GM21737 (cell line): ENCODE results near the gene KRT4.

Source experiments
- ATAC-seq: cut with Tn5 transposase; IDR thresholded peaks from one replicate; pipeline ENCODE4 v1.9.1; 2021; ENCODE audit warnings: mild to moderate bottlenecking, moderate library complexity; ENCODE audit not compliant: unreplicated experiment

KRT4 gene

DNA sequence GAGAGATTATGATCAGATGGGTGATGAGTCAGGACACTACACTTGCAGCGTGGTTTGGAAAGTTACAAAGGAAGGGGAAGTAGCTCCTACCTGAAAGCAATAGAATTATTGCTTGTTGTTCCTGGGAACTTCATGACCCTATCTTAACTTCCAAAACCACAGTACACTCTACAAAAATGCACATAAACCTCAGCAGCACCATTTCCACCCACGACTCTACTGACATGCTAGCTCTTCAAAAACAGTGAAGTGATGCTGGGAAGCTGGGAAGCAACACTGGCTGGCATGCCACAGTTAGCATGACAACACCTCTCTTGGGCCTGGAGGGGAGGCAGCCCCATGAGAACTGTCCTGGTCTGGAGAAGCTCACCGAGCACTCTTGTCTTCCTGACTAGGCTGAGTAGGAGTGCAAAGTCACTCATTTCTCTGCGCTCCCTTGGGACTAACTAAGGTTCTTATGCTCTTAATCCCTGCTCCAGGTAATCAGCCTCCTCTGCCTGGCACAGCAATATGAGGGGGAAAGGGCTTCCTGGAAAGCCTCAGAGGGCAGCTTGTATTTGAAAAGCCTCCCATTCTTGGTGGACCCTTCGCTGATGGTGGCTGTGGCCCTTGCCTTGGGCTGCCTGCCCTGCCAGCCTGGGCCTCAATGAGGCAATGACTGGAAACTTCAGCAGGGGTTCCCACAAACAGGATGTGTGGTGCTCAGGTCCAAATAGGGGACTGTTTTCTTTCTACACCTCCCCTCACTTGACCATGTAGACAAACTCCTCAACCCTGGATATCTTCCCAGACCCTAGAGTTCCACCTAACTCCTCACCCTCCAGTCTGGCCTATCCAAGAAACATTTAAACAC is 19.2 kb downstream of the KRT4 start:
- ATAC-seq, result no peak

- ATAC-seq, result no peak
Measured at GRCh38 chr12:52792185-52793029, 21.5 kb downstream of the KRT4 start.

DNA sequence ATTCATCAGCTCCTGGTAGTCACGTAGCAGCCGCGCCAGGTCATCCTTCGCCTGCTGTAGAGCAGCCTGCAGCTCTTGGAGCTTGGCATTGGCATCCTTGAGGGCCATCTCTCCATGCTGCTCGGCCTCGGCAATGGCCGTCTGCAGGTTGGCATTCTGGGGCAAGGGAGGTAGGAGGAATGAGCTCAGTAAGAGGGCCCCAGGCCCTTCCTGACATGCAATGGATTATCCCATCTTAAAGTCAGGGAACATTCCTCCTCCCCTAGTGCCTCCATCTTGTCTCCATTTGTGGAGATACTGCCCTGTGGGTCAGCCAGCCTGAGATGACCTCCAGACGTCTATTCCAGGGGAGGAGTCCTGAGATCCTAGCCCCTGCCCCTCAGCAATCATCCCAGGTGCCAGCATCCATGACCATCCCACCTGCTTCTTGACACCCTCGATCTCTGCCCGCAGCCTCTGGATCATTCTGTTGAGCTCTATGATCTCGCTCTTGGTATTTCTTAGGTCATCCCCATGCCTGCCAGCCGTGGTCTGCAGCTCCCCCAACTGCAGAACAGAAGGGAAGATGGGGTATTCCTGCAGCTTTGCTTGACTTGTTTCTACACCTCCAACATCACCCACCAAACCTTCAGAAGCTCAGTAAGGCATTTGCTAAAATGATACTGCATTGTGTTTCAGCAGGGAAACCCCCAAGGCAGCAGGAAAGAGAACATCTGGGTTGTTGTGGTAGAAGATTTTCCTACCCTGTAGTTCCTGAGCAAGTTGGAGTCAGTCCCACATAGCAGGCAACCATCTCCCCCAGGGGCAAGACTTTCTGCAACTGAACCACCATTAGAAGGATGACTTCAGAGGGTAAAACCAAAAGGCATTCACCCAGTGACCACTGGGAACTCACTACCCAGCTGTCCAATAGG is 22.4 kb downstream of the KRT4 start:
- ATAC-seq, result no peak

DNA sequence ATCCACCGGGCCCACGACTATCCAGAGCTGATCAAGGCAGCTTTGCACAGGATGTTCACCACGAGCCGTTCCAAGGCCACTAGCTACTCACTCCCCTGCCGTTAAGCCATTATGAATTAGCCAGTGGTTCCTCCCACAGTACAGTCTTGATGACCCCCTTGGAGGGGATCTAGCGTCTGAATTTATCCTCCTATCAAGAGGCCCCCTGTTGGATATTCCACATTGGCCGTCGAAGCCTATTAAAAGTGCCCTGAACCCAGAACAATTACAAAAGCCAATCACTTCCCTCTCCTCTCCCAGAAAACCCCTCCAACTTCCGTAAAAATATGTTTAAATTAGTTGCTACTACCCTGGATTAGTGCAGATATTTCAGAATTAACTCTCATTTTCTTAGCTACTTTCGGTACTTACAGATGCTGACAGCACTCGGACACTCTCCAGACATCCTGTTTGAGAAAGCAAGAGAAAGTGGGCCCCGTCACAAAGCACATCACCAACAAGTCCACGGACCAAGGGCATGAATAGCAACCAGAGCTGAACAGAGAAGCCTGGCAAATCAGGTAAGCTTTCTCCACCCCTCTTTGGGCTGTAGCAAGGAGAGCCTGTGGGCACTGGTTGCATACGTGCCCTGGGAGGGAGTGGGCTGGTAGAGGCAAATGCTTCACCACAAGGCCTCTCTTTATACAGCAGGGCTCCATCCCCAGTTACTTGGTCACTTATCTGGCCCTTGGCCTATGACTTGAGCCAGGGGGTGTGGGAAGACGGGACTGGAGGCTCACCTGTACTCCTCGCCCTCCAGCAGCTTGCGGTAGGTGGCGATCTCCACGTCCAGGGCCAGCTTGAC is 23.3 kb downstream of the KRT4 start:
- ATAC-seq, result no peak

GRCh38 chr12:52789637-52790426 is 24.1 kb downstream of the KRT4 start:
- no peak for ATAC-seq

GRCh38 chr12:52788876-52789636 is 24.9 kb downstream of the KRT4 start:
- no peak for ATAC-seq

- no peak for ATAC-seq
Measured at GRCh38 chr12:52788192-52788875, 25.6 kb downstream of the KRT4 start.

DNA sequence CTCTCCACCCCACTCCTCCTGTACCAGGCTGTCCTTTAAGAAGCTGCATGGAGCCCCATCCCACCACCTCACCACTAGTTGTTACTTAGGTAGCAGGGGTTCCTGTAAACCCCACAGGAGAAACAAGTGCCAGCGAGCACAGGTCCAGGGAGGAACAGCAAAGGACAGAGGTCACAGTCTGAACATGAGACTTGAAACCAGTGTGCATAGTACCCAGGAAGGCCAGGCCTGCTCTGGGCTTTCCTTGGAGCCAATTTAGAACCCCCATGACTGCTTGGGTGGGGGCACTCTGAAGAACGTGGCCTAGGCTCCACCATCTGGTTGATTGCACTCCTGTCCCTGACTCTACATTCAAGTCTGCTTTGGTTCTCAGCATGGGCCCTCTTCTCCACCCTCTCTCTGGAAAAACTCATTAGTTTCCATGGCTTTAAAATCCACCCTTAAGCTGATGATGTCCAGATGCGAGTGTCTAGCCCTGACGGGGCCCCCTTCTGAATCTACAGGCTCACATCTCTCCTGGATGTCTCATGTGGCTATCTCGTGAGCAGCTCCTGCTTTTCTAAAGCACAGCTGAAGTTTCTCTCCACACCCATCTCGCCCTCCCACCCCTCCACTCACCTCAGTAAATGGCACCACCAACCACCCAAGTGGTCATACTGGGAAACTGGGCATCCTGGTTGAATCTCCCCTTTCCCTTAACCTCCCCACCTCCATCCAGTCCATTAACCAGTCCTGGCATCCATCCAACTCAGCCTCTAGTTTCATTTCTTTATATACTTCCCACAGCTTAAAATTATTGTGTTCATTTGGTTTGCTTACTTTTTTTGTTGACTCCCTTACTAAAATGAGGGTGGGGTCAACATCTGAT is 26.4 kb downstream of the KRT4 start:
- no peak for ATAC-seq

- ATAC-seq, result no peak
Measured at GRCh38 chr12:52784909-52785308, 29.0 kb downstream of the KRT4 start.

- ATAC-seq, result no peak
Measured at GRCh38 chr12:52783563-52784316, 30.2 kb downstream of the KRT4 start.

DNA sequence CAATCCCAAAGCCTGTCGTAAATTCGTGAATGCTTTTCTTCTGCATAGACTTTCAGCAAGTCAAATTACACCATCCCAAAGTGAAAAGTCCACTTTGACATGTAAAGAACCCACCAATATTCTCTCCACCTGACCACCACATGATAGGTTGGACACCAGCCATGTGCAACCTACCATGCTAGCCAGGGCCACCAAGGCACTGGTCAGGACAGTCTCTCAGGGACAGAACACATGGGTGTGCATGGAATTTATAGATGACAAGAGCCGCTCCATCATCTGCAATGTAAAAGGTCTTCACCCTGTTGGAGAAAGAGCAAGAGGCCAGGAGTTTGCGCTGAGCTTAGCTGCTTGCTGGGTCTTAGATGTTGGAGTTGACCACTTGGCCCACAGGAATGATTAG is 31.4 kb downstream of the KRT4 start:
- ATAC-seq, result no peak

GRCh38 chr12:52781399-52782082 is 32.4 kb downstream of the KRT4 start:
- no peak for ATAC-seq

GRCh38 chr12:52779914-52780313 is 34.0 kb downstream of the KRT4 start:
- no peak for ATAC-seq

GRCh38 chr12:52778833-52779232 is 35.1 kb downstream of the KRT4 start:
- ATAC-seq, result no peak

- no peak for ATAC-seq
Measured at GRCh38 chr12:52777566-52777965, 36.4 kb downstream of the KRT4 start.

DNA sequence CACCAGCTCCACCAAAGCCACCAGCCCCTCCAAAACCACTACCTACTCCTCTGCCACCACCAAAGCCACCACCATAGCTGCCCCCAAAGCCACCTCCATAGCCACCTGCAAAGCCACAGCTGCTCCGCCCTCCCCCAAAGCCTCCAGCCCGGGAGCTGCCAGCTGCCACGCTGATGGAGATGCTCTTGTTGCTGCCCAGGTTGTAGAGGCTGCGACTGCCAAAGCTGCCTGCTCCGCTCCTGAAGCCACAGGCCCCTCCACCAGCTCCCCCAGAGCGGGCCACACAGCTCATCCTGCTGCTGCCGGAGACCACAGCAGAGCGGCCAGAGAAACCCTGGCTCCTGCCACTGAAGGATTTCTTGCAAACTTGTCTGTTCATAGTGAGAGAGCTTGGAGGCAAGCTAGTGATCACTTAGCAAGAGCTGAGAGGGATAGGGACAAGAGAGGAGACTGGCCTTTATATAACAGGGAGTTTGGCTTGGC is 37.0 kb downstream of the KRT4 start, which contains the start of gene KRT76:
KRT76 (minus strand) TSS at position 433 of the 483 bp plus-strand sequence; CDS start at position 379, 54 bp downstream.
- no peak for ATAC-seq
